Endothelial cell (in vitro differentiated cells): Measurements from ENCODE around the gene CMKLR1. TPM values are rescaled to one million over a fixed set of nuclear protein-coding genes. Genes with fewer than 3 reads are reported as not detected.

Experiments used
- DNase-seq: peaks from one replicate; pipeline ENCODE4 v3.0.0; 2021; ENCODE audit warnings: low spot score
- H3K27ac Mint-ChIP-seq: one replicate; pipeline ENCODE4 v1.8.0; 2021; ENCODE audit warnings: mixed read lengths, inconsistent platforms; ENCODE audit not compliant: unreplicated experiment
- H3K27me3 Mint-ChIP-seq: one replicate; pipeline ENCODE4 v1.8.0; 2021; ENCODE audit warnings: mild to moderate bottlenecking, moderate library complexity, mixed read lengths, inconsistent platforms; ENCODE audit not compliant: unreplicated experiment
- H3K36me3 Mint-ChIP-seq: one replicate; pipeline ENCODE4 v1.8.0; 2021; ENCODE audit warnings: mild to moderate bottlenecking, low read depth, mixed read lengths, inconsistent platforms; ENCODE audit not compliant: unreplicated experiment
- H3K4me1 Mint-ChIP-seq: one replicate; pipeline ENCODE4 v1.8.0; 2021; ENCODE audit warnings: mild to moderate bottlenecking, mixed read lengths, inconsistent platforms; ENCODE audit not compliant: unreplicated experiment
- H3K4me3 Mint-ChIP-seq: one replicate; pipeline ENCODE4 v1.8.0; 2021; ENCODE audit warnings: mild to moderate bottlenecking, mixed read lengths, inconsistent platforms; ENCODE audit not compliant: unreplicated experiment
- H3K9me3 Mint-ChIP-seq: one replicate; pipeline ENCODE4 v1.8.0; 2021; ENCODE audit warnings: mixed read lengths, inconsistent platforms; ENCODE audit not compliant: unreplicated experiment
- total RNA-seq: library from RNA; stranded (reverse); fragmentation: NEBNext Ultra II Directional; extraction: Animal tissue kit (Norgen Biotek cat#: 25700); gene quantifications from one replicate; pipeline ENCODE4 v1.2.1, GENCODE V29; 2021; ENCODE audit not compliant: unreplicated experiment
- TF ChIP-seq, protein P1 (sequence below): fragments of 200-600 bp; sonication (generic); IDR thresholded peaks from one replicate; pipeline ENCODE4 v1.5.0; 2021; ENCODE audit warnings: antibody characterized with exemption; ENCODE audit not compliant: unreplicated experiment

The CMKLR1 gene
- total RNA-seq, 1 donor from 2014 or later = 0.51 TPM

DNA sequence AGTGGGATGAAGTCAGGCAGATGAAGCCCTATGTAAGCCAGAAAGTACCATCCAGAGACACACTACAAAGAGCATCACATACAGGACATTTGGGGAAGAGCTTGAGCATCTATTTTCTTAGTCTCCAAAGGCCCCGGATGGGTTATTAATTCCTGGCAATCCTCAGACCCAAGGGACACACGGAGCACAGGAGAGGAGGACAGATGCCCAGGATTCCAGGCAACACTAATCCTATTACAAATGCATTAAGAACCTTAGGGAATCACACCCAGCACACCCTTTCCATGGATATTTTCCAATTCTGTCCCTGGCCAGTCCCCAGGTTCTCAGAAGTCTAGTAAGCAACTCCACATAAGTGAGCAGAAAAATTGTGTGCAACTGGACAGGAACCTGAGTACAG is 65.9 kb downstream of the CMKLR1 start:
- Mint-ChIP-seq H3K9me3 (no peaks in the 10 kb centered on the region), H3K27ac (no peak overlapping the region), H3K4me3 (no peak overlapping the region), H3K36me3 (no peaks in the 10 kb centered on the region), H3K27me3 (peaks cover 5% of the 10 kb centered on the region), H3K4me1 (peaks cover 5% of the 10 kb centered on the region)
- TF ChIP-seq, protein P1, sequence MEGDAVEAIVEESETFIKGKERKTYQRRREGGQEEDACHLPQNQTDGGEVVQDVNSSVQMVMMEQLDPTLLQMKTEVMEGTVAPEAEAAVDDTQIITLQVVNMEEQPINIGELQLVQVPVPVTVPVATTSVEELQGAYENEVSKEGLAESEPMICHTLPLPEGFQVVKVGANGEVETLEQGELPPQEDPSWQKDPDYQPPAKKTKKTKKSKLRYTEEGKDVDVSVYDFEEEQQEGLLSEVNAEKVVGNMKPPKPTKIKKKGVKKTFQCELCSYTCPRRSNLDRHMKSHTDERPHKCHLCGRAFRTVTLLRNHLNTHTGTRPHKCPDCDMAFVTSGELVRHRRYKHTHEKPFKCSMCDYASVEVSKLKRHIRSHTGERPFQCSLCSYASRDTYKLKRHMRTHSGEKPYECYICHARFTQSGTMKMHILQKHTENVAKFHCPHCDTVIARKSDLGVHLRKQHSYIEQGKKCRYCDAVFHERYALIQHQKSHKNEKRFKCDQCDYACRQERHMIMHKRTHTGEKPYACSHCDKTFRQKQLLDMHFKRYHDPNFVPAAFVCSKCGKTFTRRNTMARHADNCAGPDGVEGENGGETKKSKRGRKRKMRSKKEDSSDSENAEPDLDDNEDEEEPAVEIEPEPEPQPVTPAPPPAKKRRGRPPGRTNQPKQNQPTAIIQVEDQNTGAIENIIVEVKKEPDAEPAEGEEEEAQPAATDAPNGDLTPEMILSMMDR = no peak
- DNase-seq = no peak

DNA sequence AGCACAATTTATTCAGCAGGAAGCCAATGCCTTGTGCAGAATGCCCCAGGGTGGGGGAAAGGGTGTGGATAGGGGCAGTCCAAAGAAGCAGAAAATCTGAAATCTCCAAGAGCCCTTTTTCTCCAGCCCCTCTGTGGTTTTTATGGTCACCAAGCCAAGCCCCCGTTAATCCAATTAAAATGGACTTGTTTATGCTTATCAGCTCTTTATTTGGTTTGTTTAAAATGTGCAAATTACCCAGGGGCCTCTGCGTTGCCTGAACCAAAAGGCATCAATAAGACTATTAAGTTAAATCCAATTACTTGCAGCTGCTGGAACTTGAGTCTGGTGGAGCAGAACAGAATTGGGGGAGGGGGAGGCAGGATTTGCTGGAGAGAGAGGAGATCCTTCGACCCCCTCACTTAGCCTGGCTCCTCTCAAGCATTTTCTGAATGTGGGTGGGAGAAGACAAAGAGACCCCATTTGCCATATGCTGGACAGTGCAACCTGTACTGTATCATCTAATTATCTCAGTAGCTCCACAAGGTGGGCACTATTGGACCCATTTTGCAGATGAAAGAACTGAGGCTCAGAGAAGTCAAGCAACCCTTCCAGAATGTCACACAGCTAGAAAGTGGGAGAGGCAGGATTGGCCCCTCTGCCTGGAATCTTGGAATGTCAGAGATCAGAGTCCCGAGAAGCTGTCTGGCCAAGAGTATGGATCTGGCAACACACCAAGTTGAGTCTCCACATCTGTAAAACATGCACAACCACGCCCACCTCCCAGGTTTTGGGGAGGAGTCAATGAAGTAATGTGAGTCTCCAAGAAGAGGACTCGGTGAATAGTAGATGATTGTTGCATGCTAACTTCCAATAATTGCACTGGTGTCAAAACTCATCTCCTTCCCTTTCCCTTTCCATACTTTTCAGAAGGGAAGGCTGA is 66.9 kb downstream of the CMKLR1 start:
- no peaks in the 10 kb centered on the region for H3K36me3 Mint-ChIP-seq
- no peak overlapping the region for H3K27ac Mint-ChIP-seq
- H3K4me3 Mint-ChIP-seq = no peak overlapping the region
- no peaks in the 10 kb centered on the region for H3K9me3 Mint-ChIP-seq
- H3K27me3 Mint-ChIP-seq = peaks cover 3% of the 10 kb centered on the region
- TF ChIP-seq, protein P1 = no peak
- H3K4me1 Mint-ChIP-seq = peaks cover 5% of the 10 kb centered on the region
- no peak for DNase-seq

DNA sequence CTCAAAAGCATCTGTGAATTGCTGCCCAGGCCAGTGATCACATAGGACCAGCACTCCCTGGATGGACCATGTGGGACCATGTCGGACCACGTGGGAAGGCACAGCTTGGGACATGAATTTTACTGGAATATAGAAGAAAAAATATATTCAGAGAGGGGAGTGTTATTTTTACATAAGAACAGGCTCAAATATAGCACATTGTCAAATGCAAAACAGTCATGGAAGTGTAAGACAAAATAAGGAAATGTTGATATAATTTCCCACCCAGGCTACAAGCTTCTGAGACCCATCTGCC is 68.3 kb downstream of the CMKLR1 start:
- TF ChIP-seq, protein P1 = no peak
- Mint-ChIP-seq H3K4me3 (no peak overlapping the region), H3K27ac (no peak overlapping the region), H3K9me3 (no peaks in the 10 kb centered on the region), H3K36me3 (no peaks in the 10 kb centered on the region), H3K4me1 (peaks cover 5% of the 10 kb centered on the region), H3K27me3 (peaks cover 3% of the 10 kb centered on the region)
- DNase-seq = no peak

DNA sequence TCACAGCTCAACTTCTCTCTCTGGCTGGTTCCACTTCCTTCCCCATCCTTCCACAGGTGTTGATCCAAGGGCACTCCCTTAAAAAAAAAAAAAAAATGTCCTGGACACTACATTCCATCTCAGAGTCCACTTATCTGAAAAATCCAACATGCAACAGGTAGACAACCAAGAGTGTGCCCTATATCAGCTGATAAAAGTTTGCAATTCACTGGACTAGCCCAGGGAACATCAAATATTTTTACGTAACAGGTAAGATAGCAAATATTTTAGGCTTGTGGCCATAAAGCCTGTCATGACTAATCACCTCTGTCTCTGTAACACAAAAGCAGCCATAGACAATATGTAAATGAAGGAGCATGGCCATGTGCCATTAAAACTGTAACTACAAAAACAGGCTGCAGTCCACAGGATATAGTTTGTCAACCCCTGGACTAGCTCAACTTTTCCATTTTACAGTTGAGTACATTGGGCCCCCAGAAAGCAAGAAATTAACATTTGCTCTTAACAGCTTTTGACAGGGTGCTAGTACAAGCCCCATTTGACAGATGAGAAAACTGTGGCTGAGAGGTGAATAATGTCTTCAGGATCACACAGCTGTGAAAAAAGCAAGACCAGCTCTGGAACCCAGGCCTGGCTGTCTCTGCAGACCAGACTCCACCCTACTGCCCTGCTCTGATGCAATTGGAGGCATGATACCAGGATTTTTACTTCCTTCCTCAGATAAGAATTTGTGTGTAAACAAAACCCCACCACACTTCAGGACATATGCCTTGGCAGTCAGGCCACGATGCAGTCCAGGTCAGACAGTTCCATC is 68.9 kb downstream of the CMKLR1 start:
- Mint-ChIP-seq H3K9me3 (no peaks in the 10 kb centered on the region), H3K36me3 (no peaks in the 10 kb centered on the region), H3K27me3 (peaks cover 3% of the 10 kb centered on the region), H3K4me3 (no peak overlapping the region), H3K4me1 (peaks cover 5% of the 10 kb centered on the region), H3K27ac (no peak overlapping the region)
- DNase-seq = no peak
- TF ChIP-seq, protein P1 = no peak

DNA sequence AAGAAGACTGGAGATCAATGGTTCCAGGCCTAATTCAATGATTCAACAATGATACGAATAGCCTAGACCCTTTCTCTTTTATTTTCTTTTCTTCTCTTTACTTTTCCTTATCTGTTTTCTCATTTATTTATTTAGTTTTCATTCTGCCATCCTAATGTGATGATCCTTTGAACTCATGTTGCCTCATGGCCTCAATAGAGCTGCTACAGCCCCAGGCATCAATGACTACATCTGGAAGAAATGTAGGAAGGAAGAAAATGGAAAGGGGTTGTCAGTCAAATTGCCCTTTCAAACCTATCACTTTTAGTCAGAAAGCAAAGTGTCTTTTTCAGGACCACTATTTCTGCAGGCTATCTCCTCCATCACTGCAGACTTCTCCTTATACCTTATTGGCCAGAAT is 69.9 kb downstream of the CMKLR1 start:
- TF ChIP-seq, protein P1 = no peak

More for the DNA sequence above, 69.9 kb downstream of the CMKLR1 start:
- DNase-seq = no peak
- Mint-ChIP-seq H3K4me1 (peaks cover 5% of the 10 kb centered on the region), H3K4me3 (no peak overlapping the region), H3K27ac (no peak overlapping the region), H3K27me3 (peaks cover 3% of the 10 kb centered on the region), H3K36me3 (no peaks in the 10 kb centered on the region), H3K9me3 (no peaks in the 10 kb centered on the region)
